ENCODE measurements around the gene GSTM1.

GSTM1 gene
- 0.13 to 0.31 reads per million in 2 donors for total RNA-seq

DNA sequence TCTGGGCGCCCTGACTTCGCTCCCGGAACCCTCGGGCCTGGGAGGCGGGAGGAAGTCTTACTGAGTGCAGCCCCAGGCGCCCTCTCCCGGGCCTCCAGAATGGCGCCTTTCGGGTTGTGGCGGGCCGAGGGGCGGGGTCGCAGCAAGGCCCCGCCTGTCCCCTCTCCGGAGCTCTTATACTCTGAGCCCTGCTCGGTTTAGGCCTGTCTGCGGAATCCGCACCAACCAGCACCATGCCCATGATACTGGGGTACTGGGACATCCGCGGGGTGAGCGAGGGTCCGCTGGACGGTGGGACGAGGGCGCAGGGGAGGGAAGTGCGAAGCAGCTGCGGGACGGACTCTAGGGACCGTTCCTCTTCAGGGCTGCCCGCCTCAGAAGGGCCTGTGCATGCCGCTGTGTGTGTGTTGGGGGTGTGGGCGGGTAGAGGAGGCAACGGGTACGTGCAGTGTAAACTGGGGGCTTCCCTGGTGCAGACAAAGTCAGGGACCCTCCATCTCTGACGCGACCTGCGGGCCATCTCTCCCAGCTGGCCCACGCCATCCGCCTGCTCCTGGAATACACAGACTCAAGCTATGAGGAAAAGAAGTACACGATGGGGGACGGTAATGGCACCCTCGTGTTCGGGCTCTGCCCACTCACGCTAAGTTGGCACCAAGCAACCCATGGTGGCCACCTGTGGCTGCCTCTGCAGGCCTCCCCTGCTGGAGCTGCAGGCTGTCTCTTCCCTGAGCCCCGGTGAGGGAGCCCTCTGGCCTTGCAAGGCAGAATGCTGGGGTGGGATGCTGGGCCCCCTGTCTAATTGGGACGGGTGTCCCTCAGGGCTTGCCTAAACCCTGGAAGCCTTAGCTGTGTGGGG, at the start of gene GSTM1:
Gene GSTM1 (plus strand): TSS at position 177 of the 859 bp plus-strand sequence. CDS start 57 bp downstream, at position 234.
- DNase-seq, result peak in 1 of 5 experiments; percentile 62

DNA sequence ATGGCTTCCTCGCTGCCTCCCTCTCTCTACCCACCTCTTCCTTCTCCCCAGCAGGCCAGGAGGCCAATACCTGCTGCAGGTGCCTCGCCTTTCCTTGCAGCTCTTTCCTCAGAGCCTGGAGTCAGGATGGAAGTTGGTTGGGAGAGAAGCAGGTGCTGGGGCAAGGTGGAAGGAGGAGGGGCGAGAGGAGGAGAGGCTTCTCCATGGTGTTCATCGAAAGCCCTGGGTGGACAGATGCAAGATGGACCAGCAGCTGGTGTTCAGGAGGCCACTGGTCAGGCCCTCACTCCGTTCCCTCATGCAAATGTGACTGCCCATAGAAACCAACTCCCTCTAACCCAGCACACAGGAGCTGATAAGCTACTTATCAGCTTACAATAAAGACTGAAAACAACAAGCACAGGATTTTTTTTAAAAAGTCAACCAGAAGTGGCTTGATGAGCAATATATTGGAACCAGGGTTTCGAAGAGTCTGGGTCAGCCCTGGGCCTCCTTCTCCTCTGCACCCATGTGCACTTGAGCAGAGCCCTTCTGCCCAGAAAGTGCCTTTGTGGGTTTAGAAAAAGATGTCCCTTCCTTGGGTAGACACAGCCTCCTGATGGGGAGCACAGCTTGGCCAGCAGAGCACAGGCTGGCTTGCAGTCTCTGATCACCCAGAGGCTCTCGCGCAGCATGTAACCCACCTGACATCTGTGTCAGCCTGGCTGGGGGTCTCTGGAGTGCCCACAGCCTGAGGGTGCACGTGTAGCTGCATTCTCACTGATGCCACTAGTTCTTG, 48.4 kb upstream of the GSTM1 start:
- DNase-seq, result no peak

DNA sequence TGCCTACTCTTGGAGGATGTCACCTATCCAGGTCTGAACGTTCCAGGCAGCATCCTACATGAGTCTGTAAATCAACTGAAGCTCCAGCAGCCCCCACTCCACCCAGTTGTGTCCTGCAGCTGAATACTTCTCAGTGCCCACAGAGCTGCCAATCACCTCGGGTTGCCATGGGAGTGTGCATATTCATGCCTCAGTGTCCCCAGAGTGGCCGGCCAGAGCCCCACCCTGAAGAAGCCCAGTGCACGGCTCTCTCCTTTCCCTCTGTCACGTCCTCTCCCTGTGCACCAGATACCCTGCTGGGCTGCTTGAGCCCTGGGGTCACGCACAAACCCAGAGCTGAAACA, 47.8 kb upstream of the GSTM1 start:
- no peak for DNase-seq

DNA sequence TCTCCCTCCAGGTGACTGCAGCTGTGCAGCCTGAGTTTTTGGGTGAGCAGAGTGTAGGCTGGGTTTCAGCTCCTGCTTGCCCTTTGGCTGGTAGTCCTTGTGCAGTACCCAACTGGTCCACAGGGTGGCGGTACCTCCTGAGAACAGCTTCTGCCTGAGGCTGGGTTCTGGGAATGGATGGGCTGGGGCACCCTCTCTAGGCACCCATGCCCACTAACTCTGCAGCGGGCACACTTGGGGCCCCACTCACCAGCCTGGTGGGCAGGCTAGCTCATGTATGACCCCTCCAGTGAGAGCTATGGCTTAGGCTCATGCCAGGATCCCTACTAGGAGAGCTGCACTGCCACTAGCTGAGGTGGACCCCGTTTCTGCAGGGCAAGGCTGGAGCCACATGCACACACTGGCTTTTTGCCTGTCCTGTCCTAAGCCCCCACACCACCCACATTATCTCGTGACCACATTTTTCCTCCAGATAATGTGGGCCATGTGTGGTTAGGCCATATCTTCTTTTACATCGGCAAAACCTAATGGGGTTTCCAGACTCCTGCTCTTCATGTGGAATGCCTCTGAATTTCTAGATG, 47.2 kb upstream of the GSTM1 start:
- DNase-seq, result peak; percentile 66 to 93 (median 78)

DNA sequence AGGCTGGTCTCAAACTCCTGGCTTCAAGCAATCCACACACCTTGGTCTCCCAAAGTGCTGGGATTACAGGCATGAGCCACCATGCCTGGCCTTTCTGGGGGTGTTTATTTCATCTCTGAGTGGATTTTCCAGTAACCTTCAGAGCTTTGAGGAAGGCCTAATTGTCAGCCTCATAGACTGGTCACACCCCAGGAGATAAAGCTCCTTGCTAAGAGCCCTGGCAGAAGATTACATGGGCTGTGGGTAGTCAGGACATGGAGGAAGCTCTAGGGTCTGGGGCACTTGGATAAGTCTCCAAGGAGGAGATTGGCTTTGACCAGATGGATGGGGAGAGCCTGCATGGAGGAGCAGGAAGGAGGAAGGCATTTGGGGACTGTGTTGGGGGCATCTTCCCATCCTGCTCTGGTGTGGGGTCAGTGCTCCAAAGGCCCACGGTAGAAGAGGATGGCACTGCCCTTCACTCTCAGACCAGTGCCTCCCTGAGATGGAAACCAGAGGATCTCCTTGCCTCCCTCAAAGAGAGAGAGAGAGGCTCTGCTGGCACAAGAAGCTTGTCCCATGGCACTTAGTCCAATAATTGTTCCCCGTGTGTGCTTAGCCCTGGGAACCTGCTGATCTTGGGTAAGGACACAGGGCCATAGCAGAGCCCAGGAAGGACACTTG, 46.4 kb upstream of the GSTM1 start:
- DNase-seq, result no peak

DNA sequence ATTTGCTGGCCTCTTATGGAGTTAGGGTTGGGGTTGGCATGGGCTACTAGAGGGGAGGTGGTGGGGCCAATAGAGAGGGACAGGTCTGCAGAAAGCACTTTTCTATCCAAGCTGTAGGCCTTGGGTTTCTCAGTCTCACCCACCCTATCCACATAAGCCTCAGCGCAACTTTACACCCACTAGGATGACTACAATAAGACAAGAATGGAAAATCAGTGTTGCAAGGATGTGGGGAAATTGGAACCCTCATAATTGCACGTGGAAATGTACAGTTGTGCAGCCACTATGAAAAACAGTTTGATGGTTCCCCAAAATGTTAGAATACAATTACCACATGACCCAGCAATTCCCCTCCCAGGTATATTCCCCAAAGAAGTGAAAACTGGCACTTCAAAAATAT, 45.8 kb upstream of the GSTM1 start:
- no peak for DNase-seq

DNA sequence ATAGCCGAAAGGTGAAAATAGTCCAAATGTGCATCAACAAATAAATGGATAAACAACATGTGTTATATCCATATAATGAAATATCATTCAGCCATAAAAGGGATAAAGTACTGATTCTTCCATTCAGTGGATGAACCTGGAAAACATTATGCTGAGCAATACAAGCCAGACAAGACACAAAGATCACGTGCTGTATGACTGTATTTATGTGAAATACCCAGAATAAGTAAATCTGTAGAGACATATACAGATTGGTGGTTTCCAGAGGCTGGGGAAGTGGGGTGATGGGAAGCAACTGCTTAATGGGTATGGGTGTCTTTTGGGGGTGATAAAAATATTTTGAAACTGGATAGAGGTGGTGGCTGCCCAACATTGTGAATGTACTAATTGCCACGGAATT, 45.0 kb upstream of the GSTM1 start:
- no peak for DNase-seq

DNA sequence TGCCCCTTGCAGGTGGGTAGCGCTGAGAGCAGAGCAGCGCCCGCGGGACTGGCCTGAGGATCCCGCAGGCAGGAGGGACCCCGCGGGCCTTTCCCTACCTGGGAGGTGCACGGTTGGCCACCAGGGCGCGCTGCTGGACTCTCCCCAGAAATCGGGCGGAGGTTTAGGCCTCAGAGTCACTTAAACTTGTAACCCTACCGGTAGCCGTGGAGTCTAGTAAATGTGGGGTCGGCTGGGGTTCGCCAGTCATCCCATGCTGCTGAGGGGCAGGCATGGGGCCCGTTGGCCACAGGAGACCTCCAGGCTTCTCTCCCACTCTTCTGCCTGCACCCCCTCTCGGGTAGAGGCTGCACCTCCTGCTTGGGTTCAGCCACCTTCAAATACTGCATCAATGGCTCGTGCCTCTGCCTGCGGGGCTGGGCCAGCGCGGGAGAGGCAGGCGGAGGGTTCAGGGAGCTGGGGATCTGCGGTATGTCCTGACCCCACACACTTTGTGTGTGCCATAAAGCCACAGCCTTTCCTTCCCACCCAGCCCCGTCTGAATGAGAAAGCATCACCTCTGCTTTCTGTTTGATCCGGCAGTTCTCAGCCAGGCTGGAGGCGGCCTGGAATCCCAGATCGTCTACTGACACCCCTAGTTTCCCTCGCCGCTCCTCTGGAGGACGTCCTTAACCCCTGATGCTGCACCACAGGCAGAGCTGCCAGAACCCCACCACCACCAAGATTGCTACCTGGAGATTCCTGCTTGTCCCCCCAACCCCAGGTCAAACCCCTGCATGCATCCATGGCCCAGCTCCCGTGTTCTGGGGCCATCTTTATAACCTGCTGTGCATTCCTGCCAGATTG, 44.0 kb upstream of the GSTM1 start:
- peak; percentile 56 to 85 (median 75) for DNase-seq

DNA sequence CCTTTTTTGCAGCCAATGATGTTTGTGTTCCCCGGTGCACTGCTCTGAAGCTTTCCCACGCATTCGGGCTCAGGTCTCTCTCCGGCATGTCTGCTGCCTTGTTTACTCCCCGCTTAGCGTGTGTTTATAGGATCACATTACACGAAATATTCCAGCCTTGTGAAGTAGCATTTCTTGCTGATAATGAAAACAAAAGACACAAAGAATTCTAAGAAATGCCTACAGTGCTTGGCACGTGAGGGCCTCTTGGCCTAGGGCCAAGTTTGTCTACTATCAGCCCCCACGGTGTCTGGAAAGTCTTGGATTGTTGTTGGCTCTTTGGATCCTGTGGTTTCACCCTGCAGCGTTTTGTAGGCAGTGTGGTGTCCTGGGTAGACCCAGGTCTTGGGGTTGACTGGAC, 42.9 kb upstream of the GSTM1 start:
- DNase-seq, result no peak

DNA sequence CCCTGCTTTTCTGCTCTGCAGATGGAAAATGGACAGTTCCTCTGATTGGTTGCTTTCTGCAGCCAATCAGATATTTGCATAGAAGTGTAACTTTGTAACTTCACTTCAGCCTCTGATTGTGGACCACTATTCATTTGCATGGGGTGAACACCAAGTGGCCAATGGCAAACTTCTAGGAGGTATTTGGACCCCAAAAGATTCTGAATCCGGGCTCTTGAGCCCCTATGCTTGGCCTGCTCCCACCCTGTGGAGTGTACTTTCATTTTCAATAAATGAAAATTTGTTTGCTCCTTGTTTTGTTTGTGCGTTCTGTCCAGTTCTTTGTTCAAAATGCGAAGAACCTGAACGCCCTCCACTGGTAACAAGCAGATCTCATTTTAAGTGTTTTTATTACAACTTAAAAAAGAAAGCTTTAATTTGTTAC, 38.1 kb upstream of the GSTM1 start:
- DNase-seq, result peak in 1 of 5 experiments; percentile 46

DNA sequence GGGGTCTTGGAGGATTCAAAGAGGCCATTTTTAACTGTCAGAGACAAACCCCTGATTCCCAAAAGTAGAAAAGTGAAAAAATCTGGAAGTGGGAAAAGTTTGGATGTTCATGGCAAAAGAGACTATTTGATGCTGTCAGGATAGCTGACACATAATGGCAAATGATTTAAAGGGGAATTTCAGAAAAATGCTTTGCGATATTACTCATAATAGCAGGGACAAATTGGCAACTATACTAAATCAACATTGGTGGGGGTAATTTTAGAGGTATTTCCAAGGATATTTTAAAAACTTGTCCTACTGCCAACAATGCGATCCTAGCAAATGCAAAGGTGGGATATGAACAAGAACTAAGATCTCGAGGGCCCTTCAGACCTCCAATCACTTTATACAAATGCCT, 37.0 kb upstream of the GSTM1 start:
- DNase-seq, result no peak

DNA sequence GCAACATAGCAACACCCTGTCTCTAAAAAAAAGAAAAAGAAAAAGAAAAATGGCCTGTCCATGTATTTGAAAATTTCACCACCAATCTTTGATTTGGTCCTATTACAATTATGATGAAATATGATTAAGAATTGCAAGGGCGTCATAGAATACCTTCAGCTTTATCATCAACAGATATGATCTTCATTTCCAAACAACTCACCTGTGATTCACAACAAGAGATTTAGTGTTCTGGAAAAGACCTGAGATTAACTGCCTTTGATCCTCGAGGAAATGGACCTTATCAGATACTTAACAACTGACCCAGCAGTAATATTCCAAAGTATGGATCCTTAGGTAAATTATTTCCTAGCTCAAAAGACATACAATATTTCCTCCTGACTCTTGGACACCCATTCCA, 35.2 kb upstream of the GSTM1 start:
- DNase-seq, result no peak

DNA sequence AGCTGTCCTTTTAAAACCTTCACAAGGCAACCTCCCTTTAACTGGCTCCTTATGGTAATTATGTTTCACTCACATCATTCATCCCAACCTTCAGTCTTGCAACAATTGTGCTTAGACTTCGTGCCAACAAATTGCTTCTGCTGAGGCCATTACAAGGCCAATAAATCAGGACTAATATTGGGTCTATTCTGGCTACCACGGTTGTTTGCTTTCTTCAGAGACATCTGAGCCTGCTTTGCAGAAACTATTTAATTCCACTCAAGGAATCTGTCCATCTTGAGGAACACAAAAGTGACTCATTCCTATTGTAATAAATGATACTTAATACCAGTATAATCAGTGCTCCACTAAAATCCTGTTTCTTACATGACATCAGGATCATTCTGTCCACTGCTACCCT, 34.3 kb upstream of the GSTM1 start:
- no peak for DNase-seq

DNA sequence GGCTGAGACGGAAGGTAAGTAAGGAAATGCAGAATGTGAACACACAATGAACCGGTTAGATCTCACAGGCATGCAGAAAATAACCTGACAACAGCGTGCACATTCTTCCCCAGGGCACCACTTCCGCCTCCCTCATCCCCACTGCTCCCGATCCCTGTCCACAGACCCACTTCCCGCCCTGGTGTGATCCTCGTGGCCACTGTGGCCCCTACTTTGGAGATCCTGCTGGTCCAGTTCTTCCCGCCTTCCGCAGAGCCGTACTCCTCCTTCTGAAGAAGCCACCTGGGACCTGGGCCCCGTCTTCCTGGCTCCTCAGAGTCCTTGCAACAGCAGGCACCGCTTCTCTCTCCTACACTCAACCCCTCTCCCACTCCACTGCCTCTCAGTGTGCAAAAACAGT, 33.1 kb upstream of the GSTM1 start:
- DNase-seq, result no peak

DNA sequence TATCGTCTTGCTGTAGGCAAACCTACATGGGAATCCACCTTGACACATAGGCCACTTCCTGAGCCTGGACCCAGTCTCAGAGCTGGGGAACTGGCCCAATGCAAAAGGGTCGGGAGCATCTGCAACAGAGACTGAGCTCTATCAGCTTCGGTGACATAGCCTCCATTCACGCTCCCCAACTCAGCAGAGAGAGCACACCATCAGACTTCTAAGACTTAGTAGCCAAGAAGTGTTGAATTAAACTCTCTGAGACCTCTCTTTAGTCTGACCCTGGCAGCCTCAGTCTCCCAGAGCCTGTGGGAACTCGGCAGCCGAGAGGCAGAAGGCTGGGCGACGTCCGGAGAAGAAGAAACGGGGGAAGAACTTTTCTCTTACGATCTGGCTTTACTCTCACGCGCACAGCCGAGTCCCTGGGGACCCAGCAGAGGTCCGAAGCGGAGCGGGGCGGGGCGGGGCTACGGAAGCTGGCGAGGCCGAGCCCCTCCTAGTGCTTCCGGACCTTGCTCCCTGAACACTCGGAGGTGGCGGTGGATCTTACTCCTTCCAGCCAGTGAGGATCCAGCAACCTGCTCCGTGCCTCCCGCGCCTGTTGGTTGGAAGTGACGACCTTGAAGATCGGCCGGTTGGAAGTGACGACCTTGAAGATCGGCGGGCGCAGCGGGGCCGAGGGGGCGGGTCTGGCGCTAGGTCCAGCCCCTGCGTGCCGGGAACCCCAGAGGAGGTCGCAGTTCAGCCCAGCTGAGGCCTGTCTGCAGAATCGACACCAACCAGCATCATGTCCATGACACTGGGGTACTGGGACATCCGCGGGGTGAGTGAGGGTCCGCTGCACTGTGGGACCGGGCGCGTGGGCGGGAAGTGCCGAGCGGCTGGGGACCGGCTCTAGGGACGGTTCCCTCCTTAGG, 31.8 kb upstream of the GSTM1 start, which contains the start of gene GSTM4:
Gene GSTM4 (plus strand): TSS at position 485 of the 905 bp plus-strand sequence. CDS start 291 bp downstream, at position 776.
- DNase-seq, result peak; percentile 23 to 70 (median 39)

DNA sequence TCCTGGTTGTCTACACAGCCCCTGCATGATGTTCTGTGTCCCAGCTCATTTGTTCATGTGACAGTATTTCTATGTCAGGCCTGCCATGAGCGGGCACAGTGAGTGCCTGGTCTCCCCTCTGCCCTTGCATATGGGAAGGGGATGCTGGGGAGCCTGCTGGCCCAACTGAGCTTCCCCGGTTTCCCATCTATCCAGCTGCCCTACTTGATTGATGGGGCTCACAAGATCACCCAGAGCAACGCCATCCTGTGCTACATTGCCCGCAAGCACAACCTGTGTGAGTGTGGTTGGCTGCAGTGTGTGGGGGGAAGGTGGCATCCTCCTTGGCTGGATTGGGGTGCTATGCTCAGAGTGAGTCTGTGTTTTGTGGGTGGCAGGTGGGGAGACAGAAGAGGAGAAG, 30.2 kb upstream of the GSTM1 start:
- DNase-seq, result no peak

DNA sequence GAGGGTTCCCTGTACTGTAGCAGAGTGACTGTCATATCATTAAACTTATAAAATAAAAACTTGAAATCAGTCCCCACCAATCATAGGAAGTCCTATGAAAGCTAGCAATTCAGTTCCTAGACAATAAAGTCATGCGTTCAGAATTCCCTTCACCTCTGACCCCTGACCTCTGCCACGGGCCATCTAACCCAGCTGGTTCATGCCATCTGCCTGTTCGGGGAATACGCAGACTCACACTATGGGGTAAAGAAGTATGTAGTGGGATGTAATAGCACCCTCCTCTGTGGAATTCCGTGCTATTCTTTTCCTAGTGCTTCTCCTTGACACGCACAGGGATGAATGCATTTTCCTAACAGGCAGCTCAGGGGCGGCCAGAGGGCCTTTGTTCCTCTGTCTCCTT, 29.6 kb upstream of the GSTM1 start:
- DNase-seq, result no peak

DNA sequence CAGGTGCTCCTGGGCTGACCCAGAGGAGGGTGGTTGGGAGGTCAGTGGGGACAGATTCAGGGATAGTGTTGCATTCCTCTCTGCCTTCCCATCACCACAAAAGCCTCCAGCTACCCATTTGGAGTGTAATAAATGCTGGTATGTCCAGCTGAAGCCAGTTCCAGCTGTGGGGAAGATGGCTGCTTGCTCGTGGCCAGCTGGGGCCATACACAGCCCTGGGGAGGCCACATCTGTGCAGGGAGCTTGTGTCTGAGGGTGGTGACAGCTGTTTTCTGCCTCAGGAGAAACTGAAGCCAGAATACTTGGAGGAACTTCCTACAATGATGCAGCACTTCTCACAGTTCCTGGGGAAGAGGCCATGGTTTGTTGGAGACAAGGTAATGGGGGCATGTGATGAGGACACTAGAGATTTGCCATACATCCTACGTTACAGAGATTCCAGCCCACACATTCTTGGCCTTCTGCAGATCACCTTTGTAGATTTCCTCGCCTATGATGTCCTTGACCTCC, 29.0 kb upstream of the GSTM1 start:
- DNase-seq, result no peak

DNA sequence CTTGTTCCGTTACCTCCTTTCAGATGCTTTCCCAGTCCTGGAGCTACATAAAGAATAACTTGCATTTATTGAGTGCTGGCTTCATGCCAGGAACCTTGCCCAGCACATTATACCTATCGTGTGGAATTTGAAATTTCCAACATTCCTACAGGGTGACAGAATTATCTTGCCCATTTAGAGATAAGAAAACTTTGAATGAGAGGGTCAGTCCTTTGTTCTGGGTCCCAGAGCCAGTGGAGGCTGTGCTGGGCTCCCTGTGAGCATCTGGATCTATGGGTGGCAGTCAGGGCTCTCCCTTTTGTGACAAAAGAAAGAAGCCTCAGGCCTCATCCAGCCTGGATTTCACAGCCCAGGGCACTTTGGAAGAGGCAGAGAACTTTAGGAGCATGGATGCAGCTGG, 28.5 kb upstream of the GSTM1 start:
- no peak for DNase-seq

DNA sequence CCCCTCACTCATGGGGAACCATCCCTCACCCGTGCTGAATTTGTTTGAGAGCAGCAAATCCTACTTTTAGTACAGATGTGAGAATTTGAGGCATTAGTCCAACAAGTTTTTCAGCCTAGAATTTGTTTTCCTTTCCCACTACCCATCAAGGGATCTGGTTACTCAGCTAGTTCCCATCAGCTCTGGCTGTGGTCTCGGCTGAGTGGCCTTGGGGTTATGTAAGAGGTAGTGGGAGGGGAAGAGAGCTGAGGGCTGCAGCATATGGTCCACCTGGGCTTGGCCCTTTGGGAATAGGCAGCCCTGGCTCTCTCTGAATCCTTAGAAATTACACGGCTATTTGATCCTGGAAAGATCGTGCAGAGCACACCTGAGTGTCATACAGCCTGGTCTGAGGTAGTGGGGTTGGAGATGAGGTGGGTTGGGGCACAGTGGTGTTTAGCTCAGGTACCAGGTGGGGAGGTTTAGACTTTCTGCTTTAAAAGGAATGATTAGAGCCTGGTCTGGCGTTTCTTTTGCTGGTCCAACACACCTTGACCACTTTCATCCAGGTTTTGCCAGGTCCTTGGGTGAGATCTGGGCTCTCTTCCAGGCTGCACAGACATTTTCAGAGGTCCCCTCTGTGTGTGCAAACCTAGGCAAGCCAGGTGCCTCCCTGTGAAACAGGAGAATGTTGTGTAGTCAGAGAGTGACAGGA, 27.5 kb upstream of the GSTM1 start:
- DNase-seq, result no peak
